A673 (cell line): ENCODE data around the gene C10orf143. TPM values are rescaled to one million over a fixed set of nuclear protein-coding genes. Genes with fewer than 3 reads are reported as not detected.

Source experiments
- BruUV-seq: library from RNA; stranded (reverse); fragments of 400-500 nt; replicated peaks from 2 replicates; lab custom pipeline; 2021; lab: Mats Ljungman, UMichigan
- CTCF ChIA-PET: fragments of 300-600 bp; sonication (Branson Sonifier 250); formaldehyde crosslinking; loops from one replicate; lab custom pipeline; 2022; ENCODE audit warnings: antibody characterized with exemption; lab: Charles Lee
- POLR2A ChIA-PET: fragments of 300-600 bp; sonication (Branson Sonifier 250); formaldehyde crosslinking; loops from one replicate; lab custom pipeline; 2022; ENCODE audit warnings: antibody characterized with exemption; ENCODE audit not compliant: low non-redundant PET; lab: Charles Lee
- DNase-seq: peaks from one replicate; pipeline ENCODE4 v3.0.0-alpha.2; 2015; ENCODE audit warnings: low spot score
- H3K27ac ChIP-seq: fragments of 200-600 bp; sonication (generic); 2 replicates; pipeline ENCODE4 v1.5.1; 2016; ENCODE audit warnings: mixed run types, low read depth, mild to moderate bottlenecking, mixed read lengths, antibody characterized with exemption, low read length; ENCODE audit not compliant: poor library complexity, severe bottlenecking
- H3K27me3 ChIP-seq: fragments of 200-600 bp; sonication (generic); replicated peaks from 2 replicates; pipeline ENCODE4 v1.6.1; 2017; ENCODE audit warnings: mixed run types, low read depth, mild to moderate bottlenecking, mixed read lengths, antibody characterized with exemption, low read length; ENCODE audit not compliant: insufficient read depth, poor library complexity
- H3K36me3 ChIP-seq: fragments of 200-600 bp; sonication (generic); 2 replicates; pipeline ENCODE4 v1.6.1; 2016; ENCODE audit warnings: mixed run types, mild to moderate bottlenecking, mixed read lengths, antibody characterized with exemption, low read length; ENCODE audit not compliant: insufficient read depth, poor library complexity, severe bottlenecking
- H3K4me1 ChIP-seq: fragments of 200-600 bp; sonication (generic); 2 replicates; pipeline ENCODE4 v1.6.1; 2017; ENCODE audit warnings: mixed run types, mild to moderate bottlenecking, mixed read lengths, antibody characterized with exemption, low read length; ENCODE audit not compliant: insufficient read depth, poor library complexity, severe bottlenecking
- H3K4me3 ChIP-seq: fragments of 200-600 bp; sonication (generic); 2 replicates; pipeline ENCODE4 v1.5.1; 2016; ENCODE audit warnings: low read depth, mixed run types, mild to moderate bottlenecking, mixed read lengths, low read length; ENCODE audit not compliant: poor library complexity, severe bottlenecking
- H3K9me3 ChIP-seq: fragments of 200-600 bp; sonication (generic); 2 replicates; pipeline ENCODE4 v1.6.1; 2016; ENCODE audit warnings: mixed run types, low read depth, mild to moderate bottlenecking, mixed read lengths, antibody characterized with exemption, low read length; ENCODE audit not compliant: poor library complexity, severe bottlenecking
- EZH2 ChIP-seq: fragments of 200-600 bp; sonication (generic); IDR thresholded peaks from 2 replicates; pipeline ENCODE4 v1.6.1; 2017; ENCODE audit warnings: borderline replicate concordance, low read depth, mild to moderate bottlenecking, mixed read lengths, antibody characterized with exemption, low read length; ENCODE audit not compliant: poor library complexity, severe bottlenecking
- intact Hi-C: fragments of 100-400 bp; cut with micrococcal nuclease; formaldehyde crosslinking; loops from one replicate; pipeline ENCODE4 v1.10.0; 2022; ENCODE audit not compliant: unreplicated experiment
- total RNA-seq: library from RNA; stranded (reverse); gene quantifications from 2 replicates; pipeline ENCODE4 v1.2.3, GENCODE V29; 2021
- TF ChIP-seq, protein P1 (sequence below): fragments of 300-800, 200-600 bp; sonication (generic); conservative IDR thresholded peaks from 2 replicates; pipeline ENCODE4 v1.5.1; 2017; ENCODE audit warnings: low read depth, mild to moderate bottlenecking, antibody characterized with exemption, low read length, moderate library complexity, mixed read lengths

C10orf143 gene
- total RNA-seq, 1 experiment from 2014 or later: 1.8 TPM

DNA sequence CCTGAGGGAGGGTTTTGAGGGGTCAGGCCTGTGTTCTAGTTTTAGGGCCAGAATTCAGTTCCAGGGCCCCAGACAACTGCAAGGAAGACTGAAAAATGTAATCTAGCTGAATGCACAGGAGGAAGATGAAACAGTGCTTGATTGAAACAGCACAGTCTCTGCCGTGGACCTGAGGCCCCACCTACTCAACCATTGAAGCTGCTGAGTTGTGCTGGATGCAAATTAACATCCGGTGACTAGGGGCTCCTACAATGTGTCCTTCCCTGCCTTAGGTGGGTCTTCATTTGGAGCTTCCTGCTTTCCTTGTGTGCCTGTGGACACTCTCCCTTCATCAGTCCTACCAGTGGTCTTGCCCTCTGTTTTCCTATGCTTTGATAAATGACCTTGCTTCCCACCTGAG is 31.2 kb upstream of the C10orf143 start:
- peaks cover 20% of the 10 kb centered on the region for H3K4me1 ChIP-seq
- H3K9me3 ChIP-seq: no peaks in the 10 kb centered on the region
- BruUV-seq: no TSS peak
- peaks cover 16% of the 10 kb centered on the region for H3K36me3 ChIP-seq
- H3K27ac ChIP-seq: no peak overlapping the region
- intact Hi-C loops: no loop called here
- POLR2A ChIA-PET: no interaction called here
- TF ChIP-seq, protein P1, sequence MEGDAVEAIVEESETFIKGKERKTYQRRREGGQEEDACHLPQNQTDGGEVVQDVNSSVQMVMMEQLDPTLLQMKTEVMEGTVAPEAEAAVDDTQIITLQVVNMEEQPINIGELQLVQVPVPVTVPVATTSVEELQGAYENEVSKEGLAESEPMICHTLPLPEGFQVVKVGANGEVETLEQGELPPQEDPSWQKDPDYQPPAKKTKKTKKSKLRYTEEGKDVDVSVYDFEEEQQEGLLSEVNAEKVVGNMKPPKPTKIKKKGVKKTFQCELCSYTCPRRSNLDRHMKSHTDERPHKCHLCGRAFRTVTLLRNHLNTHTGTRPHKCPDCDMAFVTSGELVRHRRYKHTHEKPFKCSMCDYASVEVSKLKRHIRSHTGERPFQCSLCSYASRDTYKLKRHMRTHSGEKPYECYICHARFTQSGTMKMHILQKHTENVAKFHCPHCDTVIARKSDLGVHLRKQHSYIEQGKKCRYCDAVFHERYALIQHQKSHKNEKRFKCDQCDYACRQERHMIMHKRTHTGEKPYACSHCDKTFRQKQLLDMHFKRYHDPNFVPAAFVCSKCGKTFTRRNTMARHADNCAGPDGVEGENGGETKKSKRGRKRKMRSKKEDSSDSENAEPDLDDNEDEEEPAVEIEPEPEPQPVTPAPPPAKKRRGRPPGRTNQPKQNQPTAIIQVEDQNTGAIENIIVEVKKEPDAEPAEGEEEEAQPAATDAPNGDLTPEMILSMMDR: no peak
- no peak for TF ChIP-seq EZH2
- no peak for DNase-seq
- CTCF ChIA-PET: interaction anchor here (0.6 kb wide), 1 partner anchor 12 kb away, joined by 3 read pairs; no protein-coding TSS in a partner anchor
- H3K4me3 ChIP-seq: no peak overlapping the region
- no peaks in the 10 kb centered on the region for H3K27me3 ChIP-seq

DNA sequence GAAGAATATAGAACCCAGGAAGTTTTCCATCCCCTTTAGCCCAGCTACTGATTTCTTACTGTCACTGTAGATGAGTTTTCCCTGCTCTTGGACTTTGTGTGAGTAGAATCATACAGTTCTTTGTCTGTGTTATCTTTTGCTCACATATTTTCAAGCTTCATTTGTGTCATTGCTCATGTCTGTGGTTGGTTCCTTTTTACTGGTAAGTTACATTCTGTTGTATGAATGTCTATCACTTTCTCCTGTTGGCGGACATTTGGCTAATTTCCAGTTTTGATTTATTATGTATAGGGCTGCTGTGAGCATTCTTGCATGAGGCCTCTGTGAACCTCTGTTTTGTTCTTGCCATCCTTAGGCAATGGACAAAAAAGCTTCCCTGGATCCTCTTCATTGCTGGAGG is 30.8 kb upstream of the C10orf143 start:
- ChIA-PET CTCF (interaction anchor here (0.8 kb wide), 1 partner anchor 32 kb away, joined by 3 read pairs; no protein-coding TSS in a partner anchor), POLR2A (no interaction called here)
- DNase-seq: no peak
- H3K4me1 ChIP-seq: peaks cover 20% of the 10 kb centered on the region
- intact Hi-C loops: no loop called here
- no TSS peak for BruUV-seq
- peaks cover 12% of the 10 kb centered on the region for H3K36me3 ChIP-seq
- no peak overlapping the region for H3K4me3 ChIP-seq
- no peaks in the 10 kb centered on the region for H3K27me3 ChIP-seq
- H3K9me3 ChIP-seq: no peaks in the 10 kb centered on the region
- TF ChIP-seq, protein P1: no peak
- no peak for TF ChIP-seq EZH2
- no peak overlapping the region for H3K27ac ChIP-seq

DNA sequence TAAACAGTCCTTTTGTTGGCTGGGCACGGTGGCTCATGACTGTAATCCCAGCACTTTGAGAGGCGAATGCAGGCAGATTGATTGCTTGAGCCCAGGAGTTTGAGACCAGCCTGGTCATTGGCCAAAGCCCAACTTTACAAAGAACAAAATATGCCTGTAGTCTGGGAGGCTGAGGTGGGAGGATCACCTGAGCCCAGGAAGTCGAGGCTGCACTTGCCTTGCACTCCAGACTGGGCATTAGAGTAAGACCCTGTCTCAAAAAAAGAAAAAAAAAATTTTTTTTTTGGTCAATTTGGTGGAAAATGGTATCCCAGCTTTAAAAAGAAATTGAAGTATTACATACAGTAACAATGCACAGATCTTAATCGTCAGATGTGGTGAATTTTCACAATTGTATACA is 30.4 kb upstream of the C10orf143 start:
- Histone ChIP-seq H3K4me1 (peaks cover 20% of the 10 kb centered on the region), H3K4me3 (no peak overlapping the region), H3K9me3 (no peaks in the 10 kb centered on the region), H3K36me3 (peaks cover 8% of the 10 kb centered on the region), H3K27me3 (no peaks in the 10 kb centered on the region), H3K27ac (no peak overlapping the region)
- BruUV-seq: no TSS peak
- intact Hi-C loops: no loop called here
- DNase-seq: no peak
- no peak for TF ChIP-seq EZH2
- TF ChIP-seq, protein P1: no peak
- ChIA-PET POLR2A (no interaction called here), CTCF (interaction anchor here (0.8 kb wide), 1 partner anchor 31 kb away, joined by 3 read pairs; no protein-coding TSS in a partner anchor)
